Neuronal stem cell (in vitro differentiated cells): Measurements from ENCODE around the gene ITGA11.
A peak's percentile ranks its signal among the peaks of the same experiment; 100 is the strongest.

Experiments used
- DNase-seq: peaks from one replicate; pipeline ENCODE4 v3.0.0-alpha.2; 2013; ENCODE audit warnings: low spot score
- H2AFZ ChIP-seq: one replicate; pipeline ENCODE4 v1.6.1; 2013; ENCODE audit warnings: mild to moderate bottlenecking, low read length, inconsistent platforms
- H2AK5ac ChIP-seq: 2 replicates; pipeline ENCODE4 v1.6.1; 2013; ENCODE audit warnings: low read depth, mild to moderate bottlenecking, inconsistent platforms, low read length, moderate library complexity, mixed read lengths
- H2BK120ac ChIP-seq: 2 replicates; pipeline ENCODE4 v1.6.1; 2013; ENCODE audit warnings: low read depth, mild to moderate bottlenecking, inconsistent platforms, low read length, moderate library complexity, mixed read lengths
- H2BK12ac ChIP-seq: one replicate; pipeline ENCODE4 v1.6.1; 2013; ENCODE audit warnings: low read length, inconsistent platforms
- H2BK15ac ChIP-seq: 2 replicates; pipeline ENCODE4 v1.6.1; 2013; ENCODE audit warnings: mild to moderate bottlenecking, low read length, inconsistent platforms, mixed read lengths
- H2BK5ac ChIP-seq: one replicate; pipeline ENCODE4 v1.6.1; 2013; ENCODE audit warnings: inconsistent platforms, mild to moderate bottlenecking, low read length, moderate library complexity
- H3K14ac ChIP-seq: one replicate; pipeline ENCODE4 v1.6.1; 2013; ENCODE audit warnings: low read length, inconsistent platforms
- H3K18ac ChIP-seq: 2 replicates; pipeline ENCODE4 v1.6.1; 2013; ENCODE audit warnings: low read length, inconsistent platforms
- H3K23ac ChIP-seq: 2 replicates; pipeline ENCODE4 v1.6.1; 2013; ENCODE audit warnings: low read depth, mild to moderate bottlenecking, mixed read lengths, low read length, inconsistent platforms; ENCODE audit not compliant: poor library complexity
- H3K27ac ChIP-seq: replicated peaks from 3 replicates; pipeline ENCODE4 v1.5.1; 2013; ENCODE audit warnings: low read length, inconsistent platforms
- H3K27me3 ChIP-seq, 3 experiments: 2 replicates each; pipeline ENCODE4 v1.6.1; 2013; ENCODE audit warnings: low read length in 3 of 3, mild to moderate bottlenecking in 2 of 3, inconsistent platforms in 1 of 3, low read depth in 1 of 3, mixed read lengths in 1 of 3, moderate library complexity in 1 of 3; ENCODE audit not compliant: control insufficient read depth in 3 of 3, insufficient read depth in 3 of 3
- H3K36me3 ChIP-seq, 2 donors: replicated peaks in 1 of 2; 2 replicates each; pipeline ENCODE4 v1.6.1; 2013; ENCODE audit warnings: low read length in 2 of 2; ENCODE audit not compliant: control insufficient read depth in 2 of 2, insufficient read depth in 2 of 2
- H3K4ac ChIP-seq: 2 replicates; pipeline ENCODE4 v1.6.1; 2013; ENCODE audit warnings: inconsistent platforms, mild to moderate bottlenecking, low read length, moderate library complexity
- H3K4me1 ChIP-seq, 2 donors: 1 replicate in 1 of 2; 2 replicates in 1 of 2; pipeline ENCODE4 v1.6.1; 2013; ENCODE audit warnings: low read length in 2 of 2, low read depth in 1 of 2; ENCODE audit not compliant: control insufficient read depth in 2 of 2, insufficient read depth in 1 of 2
- H3K4me2 ChIP-seq: one replicate; pipeline ENCODE4 v1.6.1; 2013; ENCODE audit warnings: mild to moderate bottlenecking, low read length, inconsistent platforms; ENCODE audit not compliant: insufficient read depth, poor library complexity, severe bottlenecking
- H3K4me3 ChIP-seq, 2 donors: 2 replicates each; pipeline ENCODE4 v1.5.1; 2013; ENCODE audit warnings: low read length in 2 of 2, mild to moderate bottlenecking in 2 of 2, inconsistent platforms in 1 of 2, moderate library complexity in 1 of 2
- H3K79me1 ChIP-seq: one replicate; pipeline ENCODE4 v1.6.1; 2013; ENCODE audit warnings: low read depth, mild to moderate bottlenecking, inconsistent platforms, low read length, moderate library complexity
- H3K9ac ChIP-seq: one replicate; pipeline ENCODE4 v1.6.1; 2013; ENCODE audit warnings: mild to moderate bottlenecking, low read depth, low read length, inconsistent platforms; ENCODE audit not compliant: poor library complexity
- H3K9me3 ChIP-seq, 2 donors: replicated peaks in 1 of 2; 2 replicates each; pipeline versions ENCODE3 to v1.6.1; 2013; ENCODE audit warnings: low read length in 2 of 2, mild to moderate bottlenecking in 2 of 2, inconsistent platforms in 1 of 2, low read depth in 1 of 2, mixed read lengths in 1 of 2, moderate library complexity in 1 of 2; ENCODE audit not compliant: control insufficient read depth in 2 of 2, insufficient read depth in 1 of 2
- H4K8ac ChIP-seq: one replicate; pipeline ENCODE4 v1.6.1; 2013; ENCODE audit warnings: low read depth, mild to moderate bottlenecking, inconsistent platforms, low read length, moderate library complexity
- H4K91ac ChIP-seq: one replicate; pipeline ENCODE4 v1.6.1; 2013; ENCODE audit warnings: low read length, low read depth, mild to moderate bottlenecking, inconsistent platforms; ENCODE audit not compliant: poor library complexity
- WGBS, 2 donors: extraction: QIAGEN DNeasy Blood & Tissue Kit; methylation state at CpG; one replicate each; pipeline ENCODE4 v1.1.7; 2013; ENCODE audit warnings: missing lambda C conversion rate in 2 of 2, mixed read lengths in 1 of 2; ENCODE audit not compliant: insufficient read length in 2 of 2, insufficient replicate concordance in 1 of 2; ENCODE audit errors: extremely low coverage in 2 of 2; 5-methylcytosine and 5-hydroxymethylcytosine counted together

ITGA11 gene

DNA sequence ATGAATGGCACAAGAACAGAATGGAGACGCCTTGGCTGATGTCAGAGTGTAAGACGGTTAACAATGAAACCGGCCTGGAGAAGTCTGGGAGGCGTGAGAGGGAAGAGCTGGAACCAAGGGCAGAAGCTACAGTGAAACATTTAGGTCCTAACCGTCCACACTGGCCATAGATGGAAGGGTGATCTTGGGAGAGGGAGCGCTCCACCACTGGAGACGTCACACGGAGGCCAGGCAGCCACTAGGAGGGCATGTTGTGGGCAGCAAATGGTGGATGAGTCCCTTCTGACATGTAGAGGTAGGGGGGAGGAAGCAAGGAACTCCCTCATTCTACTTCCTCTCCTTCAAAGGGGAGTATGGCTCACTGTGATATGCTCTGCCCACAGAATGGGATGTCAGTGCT, 130.7 kb downstream of the ITGA11 start:
- H2BK12ac ChIP-seq: no peak overlapping the region
- H3K23ac ChIP-seq: no peak overlapping the region
- H3K18ac ChIP-seq: no peak overlapping the region
- H2BK5ac ChIP-seq: no peak overlapping the region
- H3K27me3 ChIP-seq: no peaks in the 10 kb centered on the region
- H3K9me3 ChIP-seq: no peaks in the 10 kb centered on the region
- no peak overlapping the region for H2BK15ac ChIP-seq
- DNase-seq: no peak
- no peak overlapping the region for H3K9ac ChIP-seq
- H2AK5ac ChIP-seq: no peak overlapping the region
- H3K36me3 ChIP-seq: peaks cover 0 to 2% of the 10 kb centered on the region in 2 donors
- no peak overlapping the region for H3K14ac ChIP-seq
- no peak overlapping the region for H2AFZ ChIP-seq
- H3K4me3 ChIP-seq: peak overlapping the region in 1 of 2 donors; percentile 31
- no peak overlapping the region for H4K91ac ChIP-seq
- H3K4ac ChIP-seq: no peak overlapping the region
- H3K4me1 ChIP-seq: peaks cover 3 to 15% of the 10 kb centered on the region in 2 donors
- H4K8ac ChIP-seq: no peak overlapping the region
- no CpG with 5 or more reads among the region's 8 CpGs for WGBS, 2 donors
- H3K27ac ChIP-seq: no peak overlapping the region
- H2BK120ac ChIP-seq: no peak overlapping the region
- no peaks in the 10 kb centered on the region for H3K79me1 ChIP-seq
- no peak overlapping the region for H3K4me2 ChIP-seq

DNA sequence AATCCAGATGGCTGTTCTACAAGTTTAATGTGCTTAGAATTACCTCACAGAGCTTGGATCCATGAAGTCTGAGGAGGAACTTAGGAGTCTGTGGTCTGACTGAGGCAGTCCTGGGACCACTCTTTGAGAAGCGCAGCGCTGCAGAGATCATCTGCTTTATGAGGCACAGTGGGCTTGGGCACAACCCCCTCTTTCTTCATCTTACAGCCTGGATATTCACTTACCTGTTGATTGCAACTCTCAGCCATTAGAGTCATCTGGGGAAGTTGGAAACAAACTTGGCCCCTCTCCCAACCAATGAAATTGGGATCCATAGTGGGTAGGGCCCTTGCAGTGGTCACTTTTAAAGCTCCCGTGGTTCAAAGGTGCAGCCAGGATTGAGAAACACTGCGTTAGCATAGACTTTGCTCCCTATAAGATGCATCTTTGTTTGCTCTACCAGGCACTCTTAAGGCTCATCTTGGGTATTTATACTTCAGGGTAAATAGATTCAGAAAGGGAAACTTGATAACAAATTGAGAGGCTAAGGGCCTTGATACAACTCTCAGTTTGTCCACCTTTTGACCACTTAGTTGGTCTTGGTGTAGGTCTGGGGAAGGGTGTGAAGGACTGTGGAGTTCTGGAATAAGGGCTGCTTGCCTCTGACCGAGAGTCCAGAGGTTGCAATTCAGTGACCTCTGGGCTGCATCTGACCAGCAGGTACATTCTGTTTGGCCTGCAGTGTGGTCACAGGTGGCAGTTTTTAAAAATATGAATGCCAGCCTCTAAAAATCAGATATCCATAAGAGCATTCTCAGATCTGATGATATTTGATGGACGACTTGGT, 131.6 kb downstream of the ITGA11 start:
- no peak overlapping the region for H4K8ac ChIP-seq
- H2BK5ac ChIP-seq: no peak overlapping the region
- H3K27ac ChIP-seq: no peak overlapping the region
- no peak overlapping the region for H3K9ac ChIP-seq
- peaks cover under 1 to 13% of the 10 kb centered on the region in 2 donors for H3K4me1 ChIP-seq
- no CpG with 5 or more reads among the region's 6 CpGs for WGBS, 2 donors
- H3K4ac ChIP-seq: no peak overlapping the region
- no peak overlapping the region for H3K4me3 ChIP-seq
- H2BK15ac ChIP-seq: no peak overlapping the region
- no peak for DNase-seq
- H3K79me1 ChIP-seq: no peaks in the 10 kb centered on the region
- no peak overlapping the region for H2BK12ac ChIP-seq
- H3K27me3 ChIP-seq: no peaks in the 10 kb centered on the region
- no peak overlapping the region for H3K14ac ChIP-seq
- H3K23ac ChIP-seq: no peak overlapping the region
- H2AK5ac ChIP-seq: no peak overlapping the region
- no peak overlapping the region for H4K91ac ChIP-seq
- H3K4me2 ChIP-seq: no peak overlapping the region
- no peaks in the 10 kb centered on the region for H3K9me3 ChIP-seq
- no peak overlapping the region for H2BK120ac ChIP-seq
- peaks cover 0 to 2% of the 10 kb centered on the region in 2 donors for H3K36me3 ChIP-seq
- H2AFZ ChIP-seq: no peak overlapping the region
- H3K18ac ChIP-seq: no peak overlapping the region

DNA sequence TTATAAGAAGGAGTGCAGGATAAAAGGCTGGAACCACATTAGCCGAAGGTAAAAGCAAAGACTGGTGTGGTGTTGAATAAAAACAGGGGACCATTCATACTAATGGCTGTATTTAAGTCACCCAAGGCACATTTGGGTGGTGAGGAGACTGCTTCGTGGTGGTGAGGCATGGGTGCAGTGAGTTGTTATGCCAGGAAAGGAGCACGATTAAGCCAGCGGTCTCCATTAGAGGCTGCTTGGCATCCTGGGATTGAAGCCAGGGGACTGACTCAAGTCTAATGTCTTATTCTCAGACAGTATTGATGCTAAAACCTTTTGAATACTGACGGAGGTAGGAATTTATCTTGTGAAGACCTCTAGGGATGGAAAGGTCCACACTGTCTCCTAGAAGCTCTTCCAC, 132.5 kb downstream of the ITGA11 start:
- H3K18ac ChIP-seq: no peak overlapping the region
- no peak overlapping the region for H3K4me3 ChIP-seq
- no peak for DNase-seq

DNA sequence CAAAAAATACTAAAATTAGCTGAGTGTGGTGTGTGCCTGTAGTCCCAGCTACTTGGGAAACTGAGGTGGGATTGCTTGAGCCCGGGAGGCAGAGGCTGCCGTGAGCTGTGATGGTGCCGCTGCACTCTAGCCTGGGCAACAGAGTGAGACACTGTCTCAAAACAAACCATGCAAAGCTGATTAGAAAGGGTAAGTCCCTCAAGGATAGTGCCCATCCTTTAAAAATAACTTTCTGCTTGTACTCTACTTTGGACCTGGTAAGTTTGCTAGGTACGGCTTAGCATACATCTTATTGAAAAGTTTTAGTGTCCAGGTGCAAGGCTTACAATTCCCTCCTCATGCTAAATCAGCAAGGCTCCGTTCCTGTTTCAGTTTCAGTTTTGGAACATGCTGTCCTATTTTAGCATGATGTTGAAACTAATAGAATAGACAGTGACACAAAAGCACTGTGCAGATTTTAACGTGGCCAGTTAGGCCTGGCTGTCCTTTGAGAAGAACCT, 133.0 kb downstream of the ITGA11 start:
- Histone ChIP-seq H3K4me2 (no peak overlapping the region), H3K4me3 (no peak overlapping the region), H3K18ac (no peak overlapping the region), H3K9ac (no peak overlapping the region), H3K79me1 (no peaks in the 10 kb centered on the region), H3K27ac (no peak overlapping the region), H3K4me1 (peaks cover 0 to 1% of the 10 kb centered on the region in 2 donors), H2BK15ac (no peak overlapping the region), H4K91ac (no peak overlapping the region), H3K9me3 (no peaks in the 10 kb centered on the region), H3K36me3 (peaks cover 0 to 2% of the 10 kb centered on the region in 2 donors), H3K14ac (no peak overlapping the region), H2AK5ac (no peak overlapping the region), H2BK12ac (no peak overlapping the region), H2AFZ (no peak overlapping the region), H2BK120ac (no peak overlapping the region), H2BK5ac (no peak overlapping the region), H3K27me3 (no peaks in the 10 kb centered on the region), H4K8ac (no peak overlapping the region), H3K4ac (no peak overlapping the region), H3K23ac (no peak overlapping the region)
- no peak for DNase-seq
- WGBS, 2 donors: no CpG with 5 or more reads among the region's 6 CpGs

More for the DNA sequence above, 132.5 kb downstream of the ITGA11 start:
- Histone ChIP-seq H3K4ac (no peak overlapping the region), H2AFZ (no peak overlapping the region), H3K4me2 (no peak overlapping the region), H2BK12ac (no peak overlapping the region), H3K9me3 (no peaks in the 10 kb centered on the region), H3K4me1 (peaks cover 0 to 5% of the 10 kb centered on the region in 2 donors), H3K36me3 (peaks cover 0 to 2% of the 10 kb centered on the region in 2 donors), H3K27me3 (no peaks in the 10 kb centered on the region), H2BK5ac (no peak overlapping the region), H2BK120ac (no peak overlapping the region), H3K79me1 (no peaks in the 10 kb centered on the region), H4K91ac (no peak overlapping the region), H4K8ac (no peak overlapping the region), H3K9ac (no peak overlapping the region), H2BK15ac (no peak overlapping the region), H3K27ac (no peak overlapping the region), H3K14ac (no peak overlapping the region), H3K23ac (no peak overlapping the region), H2AK5ac (no peak overlapping the region)
- WGBS, 2 donors: no CpG with 5 or more reads among the region's 5 CpGs
